Measurements from ENCODE around the gene TAF6L. TPM values are rescaled to one million over a fixed set of nuclear protein-coding genes. Genes with fewer than 3 reads are reported as not detected.
A peak's percentile ranks its signal among the peaks of the same experiment; 100 is the strongest.

The TAF6L gene
- total RNA-seq, 6 donors from 2014 or later = 16.7 to 51.3 (median 27.0) TPM

DNA sequence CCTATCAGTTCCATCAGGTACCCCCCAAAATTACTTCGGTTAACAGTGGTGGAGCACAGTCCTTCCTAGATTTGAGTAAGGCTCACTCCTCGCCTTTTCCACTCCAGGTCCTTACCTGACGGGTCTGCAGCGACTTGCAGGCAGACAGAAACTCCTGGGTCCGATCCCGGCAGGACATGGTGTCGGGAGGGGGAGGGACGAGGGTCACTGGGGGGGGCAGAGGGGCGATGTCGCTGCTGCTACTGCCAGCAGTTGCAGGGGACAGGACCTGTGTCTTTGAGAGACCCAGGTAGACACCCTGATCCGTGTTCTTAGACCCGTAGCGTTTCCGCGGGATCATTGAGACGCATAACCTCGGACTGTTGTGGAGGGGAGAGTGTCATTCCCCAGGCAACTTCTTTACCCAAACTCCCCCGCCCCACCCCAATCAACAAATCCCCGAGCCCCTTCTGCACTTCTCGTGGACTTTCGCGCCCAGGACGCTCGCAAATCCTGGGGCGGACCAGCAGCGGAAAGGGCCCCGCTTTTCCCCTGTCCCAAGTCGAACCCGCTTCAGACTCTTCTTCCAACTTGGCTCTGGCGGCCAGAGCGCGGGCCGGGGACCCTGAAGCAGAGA, 59.8 kb downstream of the TAF6L start:
- Histone ChIP-seq H3K27me3 (no peaks in the 10 kb centered on the region), H3K4me1 (peaks cover 31 to 38% (median 36%) of the 10 kb centered on the region in 4 donors), H3K4me3 (peak overlapping the region; percentile 70 to 95 (median 81)), H3K27ac (peak overlapping the region; percentile 93 to 99 (median 98)), H3K9me3 (no peaks in the 10 kb centered on the region), H3K36me3 (peaks cover 8 to 65% (median 38%) of the 10 kb centered on the region in 4 donors)
- DNase-seq = peak in 1 of 2 donors; percentile 88
- TF ChIP-seq POLR2AphosphoS5 (IDR thresholded peaks at IDR 0.05) = peak in 1 of 2 donors; percentile 20
- TF ChIP-seq, protein P1, sequence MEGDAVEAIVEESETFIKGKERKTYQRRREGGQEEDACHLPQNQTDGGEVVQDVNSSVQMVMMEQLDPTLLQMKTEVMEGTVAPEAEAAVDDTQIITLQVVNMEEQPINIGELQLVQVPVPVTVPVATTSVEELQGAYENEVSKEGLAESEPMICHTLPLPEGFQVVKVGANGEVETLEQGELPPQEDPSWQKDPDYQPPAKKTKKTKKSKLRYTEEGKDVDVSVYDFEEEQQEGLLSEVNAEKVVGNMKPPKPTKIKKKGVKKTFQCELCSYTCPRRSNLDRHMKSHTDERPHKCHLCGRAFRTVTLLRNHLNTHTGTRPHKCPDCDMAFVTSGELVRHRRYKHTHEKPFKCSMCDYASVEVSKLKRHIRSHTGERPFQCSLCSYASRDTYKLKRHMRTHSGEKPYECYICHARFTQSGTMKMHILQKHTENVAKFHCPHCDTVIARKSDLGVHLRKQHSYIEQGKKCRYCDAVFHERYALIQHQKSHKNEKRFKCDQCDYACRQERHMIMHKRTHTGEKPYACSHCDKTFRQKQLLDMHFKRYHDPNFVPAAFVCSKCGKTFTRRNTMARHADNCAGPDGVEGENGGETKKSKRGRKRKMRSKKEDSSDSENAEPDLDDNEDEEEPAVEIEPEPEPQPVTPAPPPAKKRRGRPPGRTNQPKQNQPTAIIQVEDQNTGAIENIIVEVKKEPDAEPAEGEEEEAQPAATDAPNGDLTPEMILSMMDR (IDR thresholded peaks at IDR 0.05) = no peak
- no peak for TF ChIP-seq EP300 (IDR thresholded peaks at IDR 0.05)
- TF ChIP-seq POLR2A (IDR thresholded peaks at IDR 0.05) = no peak
- ATAC-seq (ENCODE audit: low FRiP score in 2 of 2) = peak in 1 of 2 donors; percentile 0
- 1 to 5% methylated on average over 7 to 27 of the region's 33 CpGs for WGBS, 2 donors

DNA sequence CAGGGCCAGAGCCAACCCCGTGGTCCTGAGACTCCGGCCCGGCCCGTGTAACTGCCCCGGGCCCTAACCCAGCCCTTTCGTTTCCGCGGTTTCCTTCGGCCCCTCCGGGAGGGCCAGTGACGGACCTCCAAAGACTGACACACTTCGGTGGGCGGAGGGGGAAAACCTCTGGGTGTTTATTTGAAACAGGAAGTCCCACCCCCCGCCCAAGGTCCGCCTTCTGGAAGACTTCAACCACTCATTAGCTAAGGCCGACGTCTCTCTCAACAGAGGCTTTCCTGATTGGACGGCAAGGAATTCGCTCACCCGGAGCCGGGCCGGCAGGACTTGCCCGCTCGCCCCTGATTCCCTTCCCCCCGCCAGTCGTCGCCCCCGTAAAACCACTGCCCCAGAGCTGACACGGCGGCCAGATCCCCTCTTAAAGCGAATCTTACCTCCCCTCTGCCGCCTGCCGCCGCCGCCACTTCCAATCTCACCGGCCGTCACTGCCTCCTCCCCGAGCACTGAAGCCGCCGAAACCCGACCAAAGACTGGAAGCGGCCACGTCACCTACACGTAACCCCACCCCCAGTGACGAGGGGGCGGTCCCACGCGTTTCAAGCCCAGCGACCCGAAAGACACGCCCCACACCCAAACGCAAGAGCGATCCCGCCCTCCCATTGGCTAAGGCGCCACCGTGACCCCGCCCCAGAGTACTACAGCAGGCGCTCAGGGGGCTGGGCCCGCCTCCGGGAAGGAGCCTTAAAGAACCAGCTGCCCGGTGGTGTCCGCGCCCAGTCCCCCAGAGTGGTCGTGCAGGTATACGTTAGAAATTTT, 60.5 kb downstream of the TAF6L start, which contains the start of gene STX5:
TSS of gene STX5 (minus strand) at position 532 of the 816 bp plus-strand sequence. CDS start 808 bp downstream, outside the sequence.
- peaks cover 31 to 38% (median 36%) of the 10 kb centered on the region in 4 donors for H3K4me1 ChIP-seq
- H3K36me3 ChIP-seq = peaks cover 4 to 63% (median 33%) of the 10 kb centered on the region in 4 donors
- DNase-seq (peak; percentile 99), ATAC-seq (ENCODE audit: low FRiP score in 2 of 2) (peak; percentile 98 to 100)
- H3K27ac ChIP-seq = peak within 1 kb of the TSS; percentile 93 to 99 (median 98)
- H3K4me3 ChIP-seq = peak within 1 kb of the TSS; percentile 70 to 95 (median 81)
- no peaks in the 10 kb centered on the region for H3K27me3 ChIP-seq
- 0% methylated on average over 4 to 64 of the region's 65 CpGs for WGBS, 2 donors
- TF ChIP-seq EP300 (IDR thresholded peaks at IDR 0.05) (peak in 1 of 4 donors; percentile 6), POLR2A (IDR thresholded peaks at IDR 0.05) (peak; percentile 50 to 95 (median 88)), POLR2AphosphoS5 (IDR thresholded peaks at IDR 0.05) (peak; percentile 74 to 96)
- TF ChIP-seq, protein P1 (IDR thresholded peaks at IDR 0.05) = no peak
- H3K9me3 ChIP-seq = no peaks in the 10 kb centered on the region

DNA sequence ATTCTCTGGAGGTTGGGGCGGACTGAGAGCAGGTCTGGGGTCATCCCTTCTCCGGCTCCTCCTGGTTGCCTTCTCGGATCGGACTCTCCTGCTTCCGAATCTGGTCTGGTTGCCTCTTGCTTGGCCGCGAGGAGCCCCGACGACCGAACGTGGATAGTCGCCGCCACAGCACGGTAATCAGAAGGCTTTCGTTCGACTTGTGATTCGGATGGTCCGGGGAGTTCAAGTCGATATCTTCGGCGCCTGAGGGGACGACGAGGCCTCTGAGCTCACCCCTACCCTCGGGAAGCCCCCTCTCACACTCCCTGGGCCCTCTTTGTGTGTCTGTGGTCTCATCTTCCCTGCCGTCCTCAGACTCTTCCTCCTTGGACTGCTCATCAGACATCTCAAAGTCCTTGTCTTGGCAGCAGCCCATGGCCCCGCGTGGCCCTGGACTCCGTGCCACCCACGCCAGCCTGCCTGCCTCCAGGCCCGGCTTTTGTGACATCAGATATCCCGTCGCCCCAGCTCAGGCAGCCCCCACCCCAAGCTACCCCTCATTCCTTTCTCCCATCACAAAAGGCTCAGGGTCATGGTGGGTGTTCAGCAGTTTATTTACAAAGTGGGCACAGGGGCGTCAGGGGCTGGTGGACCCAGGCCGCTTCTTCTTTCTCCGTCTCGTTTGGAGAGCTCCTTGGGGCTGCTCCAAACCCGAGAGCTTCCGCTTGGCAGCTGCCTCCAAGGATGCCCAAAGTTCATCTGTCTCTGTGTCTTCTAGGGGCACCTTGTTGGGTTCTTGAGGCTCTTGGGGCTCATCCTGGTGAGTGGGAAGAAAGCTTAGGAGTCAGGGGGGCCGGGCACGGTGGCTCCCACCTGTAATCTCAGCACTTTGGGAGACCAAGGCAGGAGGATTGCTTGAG, 61.4 kb downstream of the TAF6L start, which contains the start of gene TEX54:
TSS of gene TEX54 (minus strand) at position 506 of the 899 bp plus-strand sequence.
- Histone ChIP-seq H3K36me3 (peaks cover 0 to 60% (median 27%) of the 10 kb centered on the region in 4 donors), H3K27ac (peak within 1 kb of the TSS; percentile 93 to 99 (median 98)), H3K4me1 (peaks cover 31 to 40% (median 37%) of the 10 kb centered on the region in 4 donors), H3K4me3 (peak within 1 kb of the TSS; percentile 61 to 95 (median 80)), H3K27me3 (no peaks in the 10 kb centered on the region), H3K9me3 (no peaks in the 10 kb centered on the region)
- WGBS, 2 donors = 10 to 31% methylated on average over 14 to 35 of the region's 40 CpGs
- TF ChIP-seq, protein P1 (IDR thresholded peaks at IDR 0.05) = no peak
- TF ChIP-seq EP300 (IDR thresholded peaks at IDR 0.05) = peak in 1 of 4 donors; percentile 7
- no peak for TF ChIP-seq POLR2A (IDR thresholded peaks at IDR 0.05)
- ATAC-seq (ENCODE audit: low FRiP score in 2 of 2) = peak; percentile 0 to 24
- peak; percentile 31 to 86 for DNase-seq

DNA sequence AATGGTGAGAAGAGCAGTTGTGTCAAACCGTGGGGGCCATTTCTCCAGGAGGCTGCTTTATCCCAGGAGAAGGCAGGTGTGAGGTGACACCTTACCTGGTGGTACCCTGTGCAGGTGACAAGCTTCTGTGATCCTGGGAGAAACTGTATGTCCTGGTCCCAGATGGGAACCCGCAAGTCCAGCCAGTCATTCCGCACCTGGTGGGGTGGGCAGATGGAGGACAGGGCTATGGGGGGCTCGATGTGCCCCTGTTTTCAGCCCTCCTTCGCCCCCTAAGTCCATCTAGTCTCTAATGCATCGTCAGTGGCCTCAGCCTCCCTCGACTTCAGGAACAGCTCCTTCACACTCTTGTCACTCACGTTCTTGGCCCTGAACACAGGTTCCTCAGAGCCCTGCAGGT, 64.1 kb downstream of the TAF6L start:
- H3K9me3 ChIP-seq = no peaks in the 10 kb centered on the region
- H3K4me1 ChIP-seq = peaks cover 27 to 46% (median 29%) of the 10 kb centered on the region in 4 donors
- H3K4me3 ChIP-seq = no peak overlapping the region
- no peak for DNase-seq
- no peak for ATAC-seq (ENCODE audit: low FRiP score in 2 of 2)
- H3K36me3 ChIP-seq = peaks cover 0 to 37% (median 21%) of the 10 kb centered on the region in 4 donors
- WGBS, 2 donors = 83 to 87% methylated on average over 6 to 8 of the region's 8 CpGs
- TF ChIP-seq POLR2AphosphoS5 (IDR thresholded peaks at IDR 0.05) = no peak
- TF ChIP-seq, protein P1 (IDR thresholded peaks at IDR 0.05) = no peak
- no peak for TF ChIP-seq EP300 (IDR thresholded peaks at IDR 0.05)
- TF ChIP-seq POLR2A (IDR thresholded peaks at IDR 0.05) = no peak
- no peaks in the 10 kb centered on the region for H3K27me3 ChIP-seq
- no peak overlapping the region for H3K27ac ChIP-seq

Measured in upper lobe of left lung (tissue), 6 donors.